B cell (primary cell): ENCODE measurements around the gene SMIM3. TPM values are rescaled to one million over a fixed set of nuclear protein-coding genes. Genes with fewer than 3 reads are reported as not detected.

Source experiments
- ATAC-seq: fragments of 200-7000 bp; cut with Tn5 transposase; one replicate; pipeline ENCODE4 v1.10.0; 2021; ENCODE audit warnings: low read depth, mild to moderate bottlenecking, moderate number of reproducible peaks, moderate library complexity
- CTCF ChIA-PET: fragments of 350-600 bp; sonication (Branson Sonifier 250); formaldehyde crosslinking; loops from one replicate; lab custom pipeline; 2021; ENCODE audit warnings: antibody characterized with exemption, inconsistent platforms; lab: Charles Lee
- POLR2A ChIA-PET: fragments of 350-600 bp; sonication (Branson Sonifier 250); formaldehyde crosslinking; loops from one replicate; lab custom pipeline; 2021; ENCODE audit warnings: antibody characterized with exemption; lab: Charles Lee
- DNase-seq: peaks from one replicate; pipeline ENCODE4 v3.0.0; 2013
- H2AFZ ChIP-seq: 2 replicates; pipeline ENCODE4 v1.6.1; 2012; ENCODE audit warnings: mild to moderate bottlenecking, low read depth, low read length; ENCODE audit not compliant: insufficient read depth, poor library complexity, severe bottlenecking
- H3K27ac ChIP-seq, 2 donors: 1 replicate in 1 of 2; 2 replicates in 1 of 2; pipeline ENCODE4 v1.5.1; 2012 to 2013; ENCODE audit warnings: low read length in 2 of 2, mild to moderate bottlenecking in 2 of 2, moderate library complexity in 1 of 2
- H3K27me3 ChIP-seq, 4 experiments: fragments of 200-600 bp in 1 of 4; sonication (generic) in 1 of 4; replicated peaks in 1 of 4; 1 replicate in 2 of 4; 2 replicates in 2 of 4; pipeline versions ENCODE4 v1.6.1 to v1.7.0; 2013 to 2016; ENCODE audit warnings: low read length in 3 of 4, mild to moderate bottlenecking in 2 of 4, mixed read lengths in 1 of 4, moderate library complexity in 1 of 4; ENCODE audit not compliant: insufficient read depth in 4 of 4, control insufficient read depth in 3 of 4; ENCODE audit errors: control extremely low read depth in 1 of 4
- H3K36me3 ChIP-seq, 2 experiments: replicated peaks in 1 of 2; 1 replicate in 1 of 2; 2 replicates in 1 of 2; pipeline versions ENCODE4 v1.6.1 to v1.7.1; 2013; ENCODE audit warnings: low read length in 1 of 2; ENCODE audit not compliant: insufficient read depth in 2 of 2, control insufficient read depth in 1 of 2; ENCODE audit errors: control extremely low read depth in 1 of 2, extremely low read depth in 1 of 2
- H3K4me1 ChIP-seq, 2 donors: fragments of 200-600 bp in 1 of 2; sonication (generic) in 1 of 2; 1 replicate in 1 of 2; 2 replicates in 1 of 2; pipeline versions ENCODE4 v1.5.1 to v1.6.1; 2013 to 2017; ENCODE audit warnings: low read length in 2 of 2; ENCODE audit not compliant: control insufficient read depth in 2 of 2, insufficient read depth in 2 of 2
- H3K4me2 ChIP-seq: replicated peaks from 2 replicates; pipeline ENCODE3; 2012; ENCODE audit warnings: mild to moderate bottlenecking, low read depth, low read length; ENCODE audit not compliant: poor library complexity, severe bottlenecking
- H3K4me3 ChIP-seq, 5 experiments: fragments of 200-600 bp in 1 of 5; sonication (generic) in 1 of 5; 1 replicate in 3 of 5; 2 replicates in 2 of 5; pipeline versions ENCODE4 v1.5.1 to v1.7.0; 2011 to 2016; ENCODE audit warnings: low read length in 4 of 5, mild to moderate bottlenecking in 4 of 5, low read depth in 2 of 5, control low read depth in 1 of 5, moderate library complexity in 1 of 5; ENCODE audit not compliant: insufficient read depth in 1 of 5; ENCODE audit errors: control extremely low read depth in 1 of 5, extremely low read depth in 1 of 5
- H3K79me2 ChIP-seq: fragments of 200-600 bp; sonication (generic); one replicate; pipeline ENCODE4 v1.6.0; 2016; ENCODE audit warnings: low read length; ENCODE audit not compliant: control insufficient read depth, insufficient read depth
- H3K9ac ChIP-seq: fragments of 200-600 bp; sonication (generic); 2 replicates; pipeline ENCODE4 v1.6.1; 2017; ENCODE audit warnings: mild to moderate bottlenecking, low read length, moderate library complexity
- H3K9me3 ChIP-seq, 3 donors: one replicate each; pipeline versions ENCODE4 v1.6.1 to v1.7.1; 2013; ENCODE audit warnings: low read length in 2 of 3; ENCODE audit not compliant: control insufficient read depth in 2 of 3, insufficient read depth in 1 of 3; ENCODE audit errors: control extremely low read depth in 1 of 3
- H4K20me1 ChIP-seq: 2 replicates; pipeline ENCODE4 v1.6.0; 2012; ENCODE audit warnings: mild to moderate bottlenecking, low read length; ENCODE audit not compliant: insufficient read depth, control insufficient read depth, poor library complexity, severe bottlenecking
- H3K27ac Mint-ChIP-seq: one replicate; pipeline ENCODE4 v1.8.0; 2021; ENCODE audit warnings: mixed read lengths
- H3K27me3 Mint-ChIP-seq: one replicate; pipeline ENCODE4 v1.8.0; 2021; ENCODE audit warnings: mixed read lengths
- H3K4me1 Mint-ChIP-seq: one replicate; pipeline ENCODE4 v1.8.0; 2021; ENCODE audit warnings: mixed read lengths
- H3K4me3 Mint-ChIP-seq: one replicate; pipeline ENCODE4 v1.8.0; 2021; ENCODE audit warnings: mixed read lengths
- H3K9me3 Mint-ChIP-seq: one replicate; pipeline ENCODE4 v1.8.0; 2022; ENCODE audit warnings: mixed read lengths; ENCODE audit not compliant: insufficient read depth
- EZH2 ChIP-seq: IDR thresholded peaks from 2 replicates; pipeline ENCODE4 v1.6.1; 2012; ENCODE audit warnings: borderline replicate concordance, low read depth, mild to moderate bottlenecking, moderate library complexity, low read length; ENCODE audit not compliant: insufficient read depth, poor library complexity, severe bottlenecking
- WGBS: methylation state at CpG from one replicate; pipeline ENCODE4 v1.1.5; 2013; ENCODE audit warnings: missing lambda C conversion rate; ENCODE audit not compliant: insufficient coverage; 5-methylcytosine and 5-hydroxymethylcytosine counted together
- intact Hi-C: fragments of 100-400 bp; cut with micrococcal nuclease; formaldehyde crosslinking; loops from one replicate; pipeline ENCODE4 v1.10.0; 2022
- polyA plus RNA-seq: library from polyadenylated mRNA; depleted of rRNA; stranded (reverse); fragments of >200 nt; gene quantifications from 2 replicates; pipeline ENCODE4 v1.2.3, GENCODE V29; 2012
- total RNA-seq, 2 donors: library from RNA; stranded (reverse); fragments of 120-200 nt in 1 of 2; gene quantifications; 1 replicate in 1 of 2; 2 replicates in 1 of 2; pipeline versions ENCODE4 v1.2.3 to v1.2.4, GENCODE V29; 2013 to 2022
- TF ChIP-seq, protein P1 (sequence below): fragments of 200-600 bp; IDR thresholded peaks from one replicate; pipeline ENCODE4 v1.8.0; 2022; ENCODE audit warnings: antibody characterized with exemption, mild to moderate bottlenecking

SMIM3 gene
- total and polyA plus RNA-seq, 2 donors (not counting 1 experiment from before 2014, with no cell fraction given): 0.37 TPM; not detected in 1

DNA sequence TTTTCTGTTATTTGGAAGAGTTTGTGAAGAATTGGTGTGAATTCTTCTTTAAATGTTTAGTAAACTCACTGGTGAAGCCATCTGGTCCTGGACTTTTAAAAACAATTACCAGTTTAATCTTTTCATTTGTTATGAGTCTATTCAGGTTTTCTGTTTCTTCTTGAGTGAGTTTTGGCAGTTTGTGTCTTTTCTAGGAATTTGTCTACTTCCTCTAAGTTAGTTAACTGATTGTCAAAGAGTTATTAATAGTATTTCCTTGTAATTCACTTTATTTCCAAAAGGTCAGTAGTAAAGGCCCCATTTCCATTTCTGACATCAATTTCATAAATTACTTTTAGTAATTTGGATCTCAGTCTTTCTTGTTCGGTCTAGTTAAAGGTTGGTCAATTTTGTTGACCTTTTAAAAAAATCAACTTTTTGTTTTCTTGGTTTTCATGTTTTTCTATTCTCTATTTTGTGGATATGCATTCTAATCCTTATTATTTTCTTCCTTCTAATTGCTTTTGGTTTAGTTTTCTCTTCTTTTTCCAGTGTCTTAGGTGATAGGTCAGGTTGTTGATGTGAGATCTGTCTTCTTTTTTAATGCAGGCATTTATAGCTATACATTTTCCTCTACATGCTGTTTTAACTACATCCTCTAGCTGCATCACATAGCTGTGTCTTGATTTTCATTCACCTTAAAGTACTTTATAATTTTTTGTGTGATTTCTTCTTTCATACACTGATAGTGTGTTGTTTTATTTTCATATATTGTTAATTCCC is 7.3 kb upstream of the SMIM3 start:
- DNase-seq (no peak), ATAC-seq (no peak)
- H3K9me3 Mint-ChIP-seq: no peaks in the 10 kb centered on the region
- H3K79me2 ChIP-seq: no peaks in the 10 kb centered on the region
- WGBS: no CpG with 5 or more reads among the region's 1 CpG
- no peaks in the 10 kb centered on the region for H4K20me1 ChIP-seq
- H3K4me2 ChIP-seq: no peak overlapping the region
- H3K36me3 ChIP-seq: no peaks in the 10 kb centered on the region
- H3K27ac Mint-ChIP-seq: no peak overlapping the region
- peaks cover 24% of the 10 kb centered on the region for H3K27me3 Mint-ChIP-seq
- H3K27ac ChIP-seq: no peak overlapping the region
- H3K9ac ChIP-seq: no peak overlapping the region
- H3K27me3 ChIP-seq: peaks cover 0 to 7% (median 2%) of the 10 kb centered on the region in 4 experiments
- intact Hi-C loops: no loop called here
- POLR2A ChIA-PET: no interaction called here
- TF ChIP-seq, protein P1, sequence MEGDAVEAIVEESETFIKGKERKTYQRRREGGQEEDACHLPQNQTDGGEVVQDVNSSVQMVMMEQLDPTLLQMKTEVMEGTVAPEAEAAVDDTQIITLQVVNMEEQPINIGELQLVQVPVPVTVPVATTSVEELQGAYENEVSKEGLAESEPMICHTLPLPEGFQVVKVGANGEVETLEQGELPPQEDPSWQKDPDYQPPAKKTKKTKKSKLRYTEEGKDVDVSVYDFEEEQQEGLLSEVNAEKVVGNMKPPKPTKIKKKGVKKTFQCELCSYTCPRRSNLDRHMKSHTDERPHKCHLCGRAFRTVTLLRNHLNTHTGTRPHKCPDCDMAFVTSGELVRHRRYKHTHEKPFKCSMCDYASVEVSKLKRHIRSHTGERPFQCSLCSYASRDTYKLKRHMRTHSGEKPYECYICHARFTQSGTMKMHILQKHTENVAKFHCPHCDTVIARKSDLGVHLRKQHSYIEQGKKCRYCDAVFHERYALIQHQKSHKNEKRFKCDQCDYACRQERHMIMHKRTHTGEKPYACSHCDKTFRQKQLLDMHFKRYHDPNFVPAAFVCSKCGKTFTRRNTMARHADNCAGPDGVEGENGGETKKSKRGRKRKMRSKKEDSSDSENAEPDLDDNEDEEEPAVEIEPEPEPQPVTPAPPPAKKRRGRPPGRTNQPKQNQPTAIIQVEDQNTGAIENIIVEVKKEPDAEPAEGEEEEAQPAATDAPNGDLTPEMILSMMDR: no peak
- no peak for TF ChIP-seq EZH2
- no peak overlapping the region for H3K4me3 ChIP-seq
- CTCF ChIA-PET: no interaction called here
- H2AFZ ChIP-seq: no peak overlapping the region
- peaks cover 0 to 1% (median 0%) of the 10 kb centered on the region in 3 donors for H3K9me3 ChIP-seq
- no peak overlapping the region for H3K4me3 Mint-ChIP-seq
- H3K4me1 ChIP-seq: no peaks in the 10 kb centered on the region
- no peaks in the 10 kb centered on the region for H3K4me1 Mint-ChIP-seq

DNA sequence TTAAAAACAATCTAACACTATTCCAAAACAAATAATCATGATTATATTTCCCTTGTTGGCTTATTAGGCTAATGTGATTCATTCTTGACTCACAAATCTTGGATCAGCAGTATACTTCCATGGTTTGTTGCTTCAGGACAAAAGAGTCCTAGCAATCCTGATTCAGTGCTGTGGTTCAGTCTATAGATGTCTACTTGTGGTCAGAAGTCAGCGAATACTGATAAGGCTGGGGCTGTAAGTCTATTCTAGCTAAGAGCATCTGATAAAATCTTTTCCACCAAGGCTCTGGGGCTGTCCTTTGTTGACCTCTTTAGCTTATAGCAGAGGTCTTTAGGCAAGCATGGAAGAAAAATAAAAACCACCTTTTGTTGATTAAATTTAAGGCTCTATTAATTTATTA is 4.4 kb upstream of the SMIM3 start:
- no peak overlapping the region for H3K4me2 ChIP-seq
- no peak overlapping the region for H3K4me3 ChIP-seq
- CTCF ChIA-PET: no interaction called here
- no peak overlapping the region for H3K27ac Mint-ChIP-seq
- 40% methylated on average over 1 of the region's 1 CpG for WGBS
- peaks cover 13 to 16% of the 10 kb centered on the region in 2 donors for H3K4me1 ChIP-seq
- no peaks in the 10 kb centered on the region for H3K36me3 ChIP-seq
- intact Hi-C loops: no loop called here
- H3K4me3 Mint-ChIP-seq: no peak overlapping the region
- H3K27me3 Mint-ChIP-seq: peaks cover 43% of the 10 kb centered on the region
- no peak overlapping the region for H3K9ac ChIP-seq
- H3K9me3 Mint-ChIP-seq: no peaks in the 10 kb centered on the region
- no peak for ATAC-seq
- no peak for DNase-seq
- H3K79me2 ChIP-seq: no peaks in the 10 kb centered on the region
- H3K9me3 ChIP-seq: peaks cover 0 to 1% (median 1%) of the 10 kb centered on the region in 3 donors
- peaks cover 0 to 28% (median 19%) of the 10 kb centered on the region in 4 experiments for H3K27me3 ChIP-seq
- POLR2A ChIA-PET: no interaction called here
- no peaks in the 10 kb centered on the region for H4K20me1 ChIP-seq
- peaks cover 9% of the 10 kb centered on the region for H3K4me1 Mint-ChIP-seq
- no peak overlapping the region for H2AFZ ChIP-seq
- TF ChIP-seq EZH2: no peak
- TF ChIP-seq, protein P1: no peak
- H3K27ac ChIP-seq: no peak overlapping the region
